NCI-H446 (cell line): Measurements from ENCODE around the gene ARSG.
"Not testable (repeated sequence)": the region's sequence is repeated elsewhere in the genome, so short reads cannot be mapped to it uniquely, and the experiment has no call there.

ENCODE experiments used
- DNase-seq, 2 experiments: peaks; one replicate each; lab custom pipeline; 2025; lab: John Stamatoyannopoulos, UW

ARSG gene

DNA sequence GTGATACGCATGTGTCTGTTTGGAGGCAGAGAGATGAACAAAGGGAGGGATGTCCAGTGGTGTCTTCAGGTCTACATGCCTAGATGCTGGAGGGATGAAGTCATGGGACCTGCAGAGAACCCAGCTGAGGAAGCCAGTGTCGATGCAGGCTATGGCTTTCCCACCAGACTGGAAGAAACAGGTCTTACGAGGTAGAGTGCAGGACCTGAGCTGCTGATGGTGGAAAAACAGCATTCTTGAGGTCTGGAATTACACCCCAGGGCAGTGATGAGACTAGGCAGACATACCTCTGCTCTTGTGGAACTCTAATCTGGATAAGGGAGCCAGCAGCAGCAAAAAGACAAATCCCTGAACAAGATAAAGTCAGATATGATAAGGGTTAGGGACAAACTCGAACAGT lies 37.4 kb downstream of the ARSG start:
- DNase-seq = no peak

GRCh38 chr17:68329331-68329730 lies 38.0 kb downstream of the ARSG start:
- no peak for DNase-seq

DNA sequence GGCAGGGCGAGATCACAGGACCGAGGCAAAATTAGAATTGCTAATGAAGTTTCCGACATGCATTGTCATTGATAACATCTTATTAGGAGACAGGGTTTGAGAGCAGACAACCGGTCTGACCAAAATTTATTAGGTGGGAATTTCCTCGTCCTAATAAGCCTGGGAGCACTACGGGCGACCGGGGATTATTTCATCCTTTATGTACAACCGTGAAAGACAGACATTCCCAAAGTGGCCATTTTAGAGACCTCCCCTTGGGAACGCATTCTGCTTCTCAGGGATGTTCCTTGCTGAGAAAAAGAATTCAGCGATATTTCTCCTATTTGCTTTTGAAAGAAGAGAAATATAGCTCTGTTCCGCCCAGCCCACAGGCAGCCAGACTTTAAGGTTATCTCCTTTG lies 40.6 kb downstream of the ARSG start:
- DNase-seq = not testable (repeated sequence)

DNA sequence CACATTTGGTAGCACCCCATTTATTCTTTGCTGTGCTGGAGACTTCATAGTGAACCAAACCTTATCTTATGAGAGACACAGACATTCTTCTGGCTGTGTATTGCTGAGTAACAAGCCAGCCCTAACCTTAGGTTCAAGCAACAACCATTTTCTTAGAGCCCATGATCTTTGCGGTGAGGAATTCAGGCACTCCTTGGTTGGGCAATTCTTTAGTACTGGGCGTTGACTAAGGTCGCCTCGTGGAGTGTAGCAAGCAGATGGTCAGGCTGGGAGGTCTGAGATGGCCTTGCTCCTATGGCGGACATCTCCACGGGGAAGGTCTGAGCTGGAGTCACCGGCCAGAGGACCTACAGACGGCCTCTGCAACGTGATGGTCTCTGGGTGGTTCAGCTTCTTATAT lies 43.1 kb downstream of the ARSG start:
- no peak for DNase-seq

DNA sequence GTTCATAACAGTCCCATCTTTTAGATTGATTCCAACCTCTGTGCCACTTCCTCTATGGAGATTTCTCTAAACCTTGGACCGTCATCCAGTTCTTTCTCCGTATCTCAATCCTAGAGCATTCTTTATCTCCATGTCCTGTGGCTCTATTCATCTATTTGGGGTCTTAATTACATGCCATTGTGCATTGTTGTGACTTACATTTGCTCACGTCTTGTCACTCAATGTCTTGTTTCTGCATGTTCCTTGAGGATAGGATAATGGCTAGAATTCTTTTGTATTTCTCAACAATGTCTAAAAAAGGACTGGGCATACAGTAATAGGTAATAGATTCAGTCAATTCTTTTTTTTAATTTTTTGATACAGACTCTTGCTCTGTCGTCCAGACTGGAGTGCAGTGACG lies 50.2 kb downstream of the ARSG start:
- no peak for DNase-seq

DNA sequence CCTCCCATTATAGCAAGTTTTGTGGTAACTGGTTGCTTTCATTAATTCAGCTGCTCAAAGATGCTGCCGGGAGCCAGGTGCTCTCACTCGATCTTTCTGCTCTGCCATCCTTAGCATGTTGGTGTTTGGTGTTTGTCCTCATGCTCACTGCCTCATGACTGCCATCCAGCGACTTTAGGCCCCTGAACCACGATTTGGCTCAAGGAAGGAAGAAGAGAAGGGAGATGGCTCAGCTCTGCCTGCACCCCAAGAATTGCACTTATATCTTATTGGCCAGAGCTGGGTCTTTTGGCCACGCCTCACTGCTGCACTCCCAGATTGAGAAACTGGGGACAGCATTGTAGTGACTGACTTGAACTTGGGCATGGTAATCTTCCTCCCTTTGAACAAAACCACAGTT lies 52.7 kb downstream of the ARSG start:
- no peak for DNase-seq

- DNase-seq = no peak
Observed at GRCh38 chr17:68344701-68345136, 53.4 kb downstream of the ARSG start.

DNA sequence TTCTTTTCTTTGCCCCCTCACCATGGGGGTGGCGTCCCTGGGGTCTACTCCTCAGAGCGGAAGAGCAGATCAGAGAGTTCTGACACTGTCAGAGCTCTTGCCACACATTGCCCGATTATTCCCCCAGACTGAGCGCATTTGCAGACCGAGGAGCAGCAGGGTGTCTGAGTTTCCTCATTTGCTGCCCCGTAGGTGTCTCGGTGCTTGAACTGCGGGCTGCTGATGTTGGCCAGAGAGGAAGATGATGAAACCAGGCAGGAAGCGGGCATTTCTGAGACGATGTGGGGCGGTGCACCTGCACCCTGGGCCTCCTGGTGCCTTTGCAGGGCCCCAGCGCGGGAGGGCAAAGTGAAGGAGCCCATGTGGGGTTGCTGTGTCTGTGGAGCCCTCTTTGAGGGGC lies 55.2 kb downstream of the ARSG start:
- no peak for DNase-seq

GRCh38 chr17:68347380-68347779 lies 56.1 kb downstream of the ARSG start:
- DNase-seq = no peak

DNA sequence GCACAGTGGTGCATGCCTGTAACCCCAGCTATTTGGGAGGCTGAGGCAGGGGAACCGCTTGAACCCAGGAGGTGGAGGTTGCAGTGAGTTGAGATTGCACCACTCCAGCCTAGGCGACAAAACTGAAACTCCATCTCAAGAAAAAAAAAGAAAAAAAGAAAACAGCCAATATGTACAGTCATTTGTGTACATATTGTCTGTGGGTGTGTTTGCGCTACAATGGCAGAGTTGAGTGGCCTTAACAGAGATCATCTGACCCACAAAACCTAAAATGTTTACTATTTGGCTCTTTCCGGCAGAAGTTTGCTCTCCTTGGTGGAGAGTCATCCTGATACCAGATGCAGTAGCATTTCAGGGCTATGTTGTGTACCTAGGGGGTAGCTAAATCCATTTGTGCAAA lies 57.9 kb downstream of the ARSG start:
- no peak for DNase-seq

DNA sequence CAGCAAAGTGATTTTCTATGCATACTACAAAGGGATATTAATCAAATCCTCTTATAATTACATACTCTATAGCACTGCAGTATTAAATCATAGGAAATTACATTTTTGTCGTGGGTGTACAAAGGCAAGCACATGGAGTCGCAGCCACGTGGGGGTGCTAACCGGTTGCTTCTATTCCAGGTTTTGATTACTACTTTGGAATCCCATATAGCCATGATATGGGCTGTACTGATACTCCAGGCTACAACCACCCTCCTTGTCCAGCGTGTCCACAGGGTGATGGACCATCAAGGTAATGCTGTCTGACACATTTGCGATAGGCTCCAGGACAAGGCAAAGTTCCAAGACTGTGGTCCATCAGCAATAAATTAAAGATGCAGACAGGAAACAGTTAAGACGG lies 60.1 kb downstream of the ARSG start:
- no peak for DNase-seq

DNA sequence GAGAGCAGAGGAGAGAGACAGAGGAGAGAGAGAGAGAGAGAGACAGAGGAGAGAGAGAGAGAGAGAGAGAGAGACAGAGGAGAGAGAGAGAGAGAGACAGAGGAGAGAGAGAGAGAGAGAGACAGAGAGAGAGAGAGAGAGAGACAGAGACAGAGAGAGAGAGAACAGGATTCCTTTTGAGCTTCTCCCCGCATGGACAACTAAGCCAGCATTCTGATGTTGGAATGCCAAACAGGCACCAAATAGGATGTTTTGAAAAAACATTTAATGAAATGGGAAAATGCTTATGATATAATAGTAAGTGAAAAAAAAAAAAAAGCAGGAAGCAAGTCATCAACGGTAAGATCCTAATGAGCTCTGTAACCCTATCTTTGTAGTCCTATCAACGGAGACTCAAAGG lies 60.7 kb downstream of the ARSG start:
- no peak for DNase-seq

DNA sequence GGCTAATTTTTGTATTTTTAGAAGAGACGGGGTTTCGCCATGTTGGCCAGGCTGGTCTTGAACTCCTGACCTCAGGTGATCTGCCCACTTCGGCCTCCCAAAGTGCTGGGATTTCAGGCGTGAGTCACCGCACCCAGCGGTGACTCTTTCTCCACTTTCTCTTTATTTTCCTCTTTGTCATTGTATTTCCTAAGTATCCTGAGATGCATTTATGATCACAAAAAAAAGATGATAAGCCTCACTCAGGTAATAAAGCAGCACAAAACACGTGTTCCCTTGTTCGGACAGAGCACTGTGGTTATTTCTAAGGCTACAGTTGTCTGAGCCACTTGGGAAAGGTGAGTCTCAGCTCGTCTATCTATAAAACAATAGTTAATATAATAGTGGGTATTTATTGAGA lies 61.4 kb downstream of the ARSG start:
- DNase-seq = not testable (repeated sequence)

DNA sequence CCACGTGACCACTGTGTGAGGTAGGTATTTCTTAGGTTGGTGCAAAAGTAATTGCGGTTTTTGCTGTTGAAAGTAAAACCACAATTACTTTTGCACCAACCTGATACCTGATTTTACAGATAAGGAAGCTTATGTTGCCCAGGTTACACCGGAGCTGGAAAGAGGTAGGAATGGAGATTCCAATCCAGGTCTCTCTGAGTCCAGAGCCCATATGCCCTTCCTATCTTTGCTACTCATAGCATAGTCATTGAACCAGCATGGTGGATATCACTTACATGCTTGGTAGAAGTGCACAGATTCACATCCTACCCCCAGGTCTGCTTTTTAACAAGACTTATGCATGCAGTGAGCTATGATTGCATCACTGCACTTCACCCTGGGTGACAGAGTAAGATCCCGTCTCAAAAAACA lies 61.8 kb downstream of the ARSG start:
- DNase-seq = no peak

GRCh38 chr17:68354311-68354710 lies 63.0 kb downstream of the ARSG start:
- not testable (repeated sequence) for DNase-seq

DNA sequence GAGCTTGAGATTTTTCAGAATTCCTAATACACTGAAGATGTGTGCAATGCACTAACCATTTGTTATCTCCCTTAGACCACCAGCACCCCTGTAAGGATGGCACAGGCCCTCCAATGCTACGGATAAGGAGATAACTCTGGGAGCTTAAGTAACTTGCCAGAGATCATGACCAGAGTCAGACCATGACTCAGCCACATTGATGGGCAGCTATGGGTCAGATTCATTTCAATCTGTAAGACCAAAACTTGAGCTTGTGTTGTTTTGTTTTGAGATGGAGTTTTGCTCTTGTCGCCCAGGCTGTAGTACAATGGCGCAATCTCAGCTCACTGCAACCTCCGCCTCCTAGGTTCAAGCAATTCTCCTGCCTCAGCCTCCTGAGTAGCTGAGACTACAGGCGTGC lies 63.8 kb downstream of the ARSG start:
- DNase-seq = not testable (repeated sequence)

- no peak for DNase-seq
Observed at GRCh38 chr17:68356520-68356919, 65.2 kb downstream of the ARSG start.

DNA sequence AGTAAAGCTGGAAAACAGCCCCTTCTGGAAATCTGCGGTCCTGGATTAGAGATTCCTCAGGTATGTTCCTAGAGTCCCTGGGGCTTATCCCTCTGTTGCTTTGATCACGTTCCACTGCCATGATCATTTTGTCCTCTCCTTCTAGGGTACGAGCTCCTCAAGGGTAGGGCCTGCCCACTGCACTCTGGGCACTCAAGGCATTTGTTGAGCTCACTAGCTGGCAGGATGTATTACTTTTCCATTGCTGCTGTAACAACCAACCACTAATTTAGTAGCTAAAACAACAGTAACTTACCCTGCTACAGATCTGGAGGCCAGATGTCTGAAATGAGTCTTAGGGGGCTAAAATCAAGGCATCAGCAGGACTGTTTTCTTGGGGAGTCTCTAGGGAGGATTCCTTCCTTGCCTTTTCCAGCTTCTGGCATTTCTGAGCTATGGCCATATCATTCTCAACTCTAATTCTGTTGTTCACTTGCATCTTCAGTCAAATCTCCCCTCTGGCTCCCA lies 65.7 kb downstream of the ARSG start:
- no peak for DNase-seq

GRCh38 chr17:68357886-68358285 lies 66.6 kb downstream of the ARSG start:
- no peak for DNase-seq

DNA sequence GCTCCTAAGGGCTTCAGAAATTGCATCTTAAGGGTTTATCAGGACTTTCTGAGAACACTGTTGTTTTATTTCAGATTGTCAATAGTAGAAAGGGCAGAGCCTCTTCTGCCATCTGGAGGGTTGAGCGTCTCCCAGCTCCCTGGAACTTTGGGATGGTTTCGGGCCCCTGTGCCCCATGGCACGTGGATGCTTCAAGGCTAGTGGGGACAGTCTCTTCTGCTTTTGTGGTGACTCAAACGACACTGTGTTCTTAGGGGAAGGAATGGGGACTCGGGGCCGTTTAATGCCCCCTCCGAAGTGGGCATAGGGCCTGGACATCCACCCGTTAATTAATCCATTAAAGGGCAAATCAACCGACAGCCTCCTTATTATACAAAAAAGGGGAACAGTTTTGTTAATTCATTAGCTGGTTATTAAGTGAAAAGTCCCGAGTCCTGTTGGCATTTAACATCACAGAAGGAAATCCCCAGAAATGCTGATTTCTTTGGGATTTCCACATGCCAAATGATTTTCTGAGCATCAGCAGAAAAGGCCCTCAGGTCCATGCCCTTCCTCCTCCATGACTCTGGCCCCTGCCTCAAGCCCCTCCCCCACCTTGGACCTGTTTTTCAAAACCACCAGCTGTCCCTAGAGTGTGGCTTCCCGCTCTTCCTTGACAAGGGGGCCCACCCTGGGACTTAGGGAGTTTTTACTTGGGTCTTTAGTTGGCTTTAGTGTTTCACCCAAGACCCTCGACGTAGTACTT lies 68.7 kb downstream of the ARSG start:
- no peak for DNase-seq

- DNase-seq = no peak
Observed at GRCh38 chr17:68365469-68365868, 74.2 kb downstream of the ARSG start.

DNA sequence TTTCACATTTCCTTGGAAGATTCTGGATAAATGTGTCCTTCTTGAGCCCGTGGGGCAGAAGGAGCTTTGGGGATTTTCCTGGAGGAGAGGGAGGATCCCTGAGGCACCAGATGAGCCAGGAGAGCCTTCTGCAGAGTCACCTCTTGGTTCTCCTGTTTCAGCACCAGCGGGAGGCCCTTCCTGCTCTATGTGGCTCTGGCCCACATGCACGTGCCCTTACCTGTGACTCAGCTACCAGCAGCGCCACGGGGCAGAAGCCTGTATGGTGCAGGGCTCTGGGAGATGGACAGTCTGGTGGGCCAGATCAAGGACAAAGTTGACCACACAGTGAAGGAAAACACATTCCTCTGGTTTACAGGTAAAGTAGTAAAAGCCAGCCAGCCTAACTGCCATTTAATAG lies 77.1 kb downstream of the ARSG start:
- no peak for DNase-seq

DNA sequence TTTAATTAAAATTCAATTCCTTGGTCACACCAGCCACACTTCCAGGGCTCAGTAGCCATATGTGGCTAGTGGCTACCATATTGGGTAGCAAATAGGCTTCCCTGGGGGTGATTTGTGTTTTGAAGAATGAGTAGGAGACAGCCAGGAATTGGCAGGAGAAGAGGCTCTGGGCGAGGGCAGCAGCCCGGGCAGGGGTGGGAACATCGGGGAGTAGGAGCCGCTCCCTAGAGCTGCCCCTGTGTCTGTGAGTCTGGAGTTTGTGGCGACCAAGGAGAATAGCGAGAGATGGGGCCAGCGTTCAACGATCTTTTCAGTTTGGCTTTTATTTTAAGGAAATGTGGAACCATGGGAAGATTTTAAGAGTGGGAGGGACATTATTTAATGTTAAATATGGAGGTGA lies 84.3 kb downstream of the ARSG start:
- no peak for DNase-seq

DNA sequence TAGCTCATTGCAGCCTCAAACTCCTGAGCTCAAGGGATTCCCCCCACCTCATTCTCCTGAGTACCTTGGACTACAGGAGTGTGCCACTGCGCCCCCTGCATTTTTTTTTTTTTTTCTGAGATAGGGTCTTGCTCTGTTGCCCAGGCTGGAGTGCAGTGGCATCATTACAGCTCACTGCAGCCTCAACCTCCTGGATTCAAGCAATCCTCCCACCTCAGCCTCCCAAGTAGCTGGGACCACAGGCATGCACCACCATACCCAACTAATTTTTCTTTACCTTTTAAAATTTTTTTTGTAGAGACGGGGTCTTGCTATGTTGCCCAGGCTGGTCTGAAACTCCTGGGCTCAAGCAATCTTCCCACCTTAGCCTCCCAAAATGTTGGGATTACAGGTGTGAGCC lies 84.9 kb downstream of the ARSG start:
- DNase-seq = not testable (repeated sequence)
